CD4-positive, CD25-positive, alpha-beta regulatory T cell (primary cell): Measurements from ENCODE around the gene JUN. TPM values are rescaled to one million over a fixed set of nuclear protein-coding genes. Genes with fewer than 3 reads are reported as not detected.
A peak's percentile ranks its signal among the peaks of the same experiment; 100 is the strongest.

Experiments
- ATAC-seq, 2 donors: fragments of 150-1000 bp; cut with Tn5 transposase; one replicate each; pipeline ENCODE4 v1.10.0; 2021; ENCODE audit warnings: low read depth in 2 of 2, moderate number of reproducible peaks in 2 of 2, moderate library complexity in 1 of 2
- DNase-seq, 3 donors: peaks; one replicate each; pipeline versions ENCODE4 v3.0.0 to v3.0.0-alpha.2; 2012 to 2022; ENCODE audit warnings: mixed read lengths in 1 of 3
- H3K27ac ChIP-seq: one replicate; pipeline ENCODE4 v1.7.0; 2013; ENCODE audit warnings: mild to moderate bottlenecking, low read length; ENCODE audit not compliant: insufficient read depth, poor library complexity, severe bottlenecking
- H3K27me3 ChIP-seq: one replicate; pipeline ENCODE4 v1.7.0; 2013; ENCODE audit warnings: low read length; ENCODE audit not compliant: control insufficient read depth, insufficient read depth
- H3K36me3 ChIP-seq: one replicate; pipeline ENCODE4 v1.7.0; 2013; ENCODE audit warnings: mild to moderate bottlenecking, low read length, moderate library complexity; ENCODE audit not compliant: control insufficient read depth, insufficient read depth
- H3K4me1 ChIP-seq: 2 replicates; pipeline ENCODE4 v1.7.0; 2013; ENCODE audit warnings: mild to moderate bottlenecking, low read length; ENCODE audit not compliant: insufficient read depth, control insufficient read depth, poor library complexity, severe bottlenecking
- H3K4me3 ChIP-seq: one replicate; pipeline ENCODE4 v1.7.0; 2013; ENCODE audit warnings: low read depth, mild to moderate bottlenecking, low read length, moderate library complexity
- H3K9me3 ChIP-seq, 2 experiments: 1 replicate in 1 of 2; 2 replicates in 1 of 2; pipeline ENCODE4 v1.7.0; 2013; ENCODE audit warnings: low read length in 2 of 2, mild to moderate bottlenecking in 1 of 2, moderate library complexity in 1 of 2; ENCODE audit not compliant: control insufficient read depth in 2 of 2
- H3K27ac Mint-ChIP-seq, 3 donors: one replicate each; pipeline ENCODE4 v1.8.0; 2020 to 2022; ENCODE audit warnings: mild to moderate bottlenecking in 3 of 3, mixed read lengths in 3 of 3, moderate library complexity in 2 of 3
- H3K27me3 Mint-ChIP-seq: one replicate; pipeline ENCODE4 v1.8.0; 2022; ENCODE audit warnings: mild to moderate bottlenecking, mixed read lengths
- H3K36me3 Mint-ChIP-seq: one replicate; pipeline ENCODE4 v1.8.0; 2020; ENCODE audit warnings: mixed read lengths
- H3K4me1 Mint-ChIP-seq, 4 donors: one replicate each; pipeline ENCODE4 v1.8.0; 2020 to 2022; ENCODE audit warnings: mixed read lengths in 4 of 4, mild to moderate bottlenecking in 1 of 4
- H3K4me3 Mint-ChIP-seq, 4 donors: one replicate each; pipeline ENCODE4 v1.8.0; 2020 to 2022; ENCODE audit warnings: mild to moderate bottlenecking in 4 of 4, mixed read lengths in 4 of 4, moderate library complexity in 3 of 4
- H3K9me3 Mint-ChIP-seq, 7 donors: one replicate each; pipeline ENCODE4 v1.8.0; 2020 to 2022; ENCODE audit warnings: mixed read lengths in 7 of 7, mild to moderate bottlenecking in 3 of 7, moderate library complexity in 2 of 7
- polyA plus RNA-seq, 4 donors: library from polyadenylated mRNA; unstranded; fragments of 300-500 nt; fragmentation: Illumina TruSeq; gene quantifications; one replicate each; pipeline ENCODE4 v1.2.3, GENCODE V29; 2021
- total RNA-seq: library from RNA; stranded (reverse); gene quantifications from one replicate; pipeline ENCODE4 v1.2.3, GENCODE V29; 2022

Gene JUN
- total and polyA plus RNA-seq, 5 donors from 2014 or later = 41.3 to 1,538 (median 52.2) TPM

GRCh38 chr1:58778385-58779000 lies 5.4 kb downstream of the JUN start:
- Mint-ChIP-seq H3K27me3 (peaks cover 33% of the 10 kb centered on the region), H3K27ac (no peak overlapping the region), H3K4me1 (peaks cover 0 to 18% (median 13%) of the 10 kb centered on the region in 4 donors)

GRCh38 chr1:58774027-58774426 lies 9.8 kb downstream of the JUN start:
- no peak for ATAC-seq
- DNase-seq = no peak
- Histone ChIP-seq H3K4me3 (no peak overlapping the region), H3K9me3 (no peaks in the 10 kb centered on the region), H3K4me1 (no peaks in the 10 kb centered on the region), H3K36me3 (no peaks in the 10 kb centered on the region), H3K27ac (no peak overlapping the region), H3K27me3 (peaks cover 2% of the 10 kb centered on the region)
- H3K27me3 Mint-ChIP-seq = peaks cover 8% of the 10 kb centered on the region
- H3K27ac Mint-ChIP-seq = no peak overlapping the region
- no peaks in the 10 kb centered on the region for H3K9me3 Mint-ChIP-seq
- H3K4me3 Mint-ChIP-seq = no peak overlapping the region
- H3K4me1 Mint-ChIP-seq = peaks cover 0 to 9% (median 2%) of the 10 kb centered on the region in 4 donors
- no peaks in the 10 kb centered on the region for H3K36me3 Mint-ChIP-seq

More at GRCh38 chr1:58778385-58779000, 5.4 kb downstream of the JUN start:
- peaks cover 18% of the 10 kb centered on the region for H3K4me1 ChIP-seq
- no peaks in the 10 kb centered on the region for H3K36me3 ChIP-seq
- Mint-ChIP-seq H3K36me3 (peaks cover 3% of the 10 kb centered on the region), H3K9me3 (peaks cover 0 to 4% (median 0%) of the 10 kb centered on the region in 7 donors), H3K4me3 (peak overlapping the region in 2 of 4 donors; percentile 2 to 47)
- DNase-seq = no peak
- H3K27me3 ChIP-seq = peaks cover 2% of the 10 kb centered on the region
- no peaks in the 10 kb centered on the region for H3K9me3 ChIP-seq
- H3K27ac ChIP-seq = no peak overlapping the region
- no peak for ATAC-seq
- no peak overlapping the region for H3K4me3 ChIP-seq

- no peaks in the 10 kb centered on the region for H3K9me3 Mint-ChIP-seq
- H3K36me3 Mint-ChIP-seq = no peaks in the 10 kb centered on the region
- Histone ChIP-seq H3K27ac (no peak overlapping the region), H3K4me1 (no peaks in the 10 kb centered on the region), H3K9me3 (no peaks in the 10 kb centered on the region), H3K27me3 (peaks cover 3% of the 10 kb centered on the region), H3K4me3 (no peak overlapping the region), H3K36me3 (no peaks in the 10 kb centered on the region)
- peak overlapping the region in 2 of 3 donors; percentile 2 to 29 for H3K27ac Mint-ChIP-seq
- peak in 1 of 3 donors; percentile 13 for DNase-seq
- H3K4me1 Mint-ChIP-seq = peaks cover 0 to 9% (median 2%) of the 10 kb centered on the region in 4 donors
- peak overlapping the region in 1 of 4 donors; percentile 14 for H3K4me3 Mint-ChIP-seq
- peaks cover 2% of the 10 kb centered on the region for H3K27me3 Mint-ChIP-seq
- ATAC-seq = no peak
These were observed 10.4 kb downstream of the JUN start for GRCh38 chr1:58773406-58773840.

GRCh38 chr1:58769809-58770320 lies 14.0 kb downstream of the JUN start:
- Mint-ChIP-seq H3K27ac (no peak overlapping the region), H3K36me3 (no peaks in the 10 kb centered on the region), H3K27me3 (no peaks in the 10 kb centered on the region), H3K9me3 (no peaks in the 10 kb centered on the region), H3K4me1 (peaks cover 0 to 9% (median 2%) of the 10 kb centered on the region in 4 donors), H3K4me3 (no peak overlapping the region)
- H3K27me3 ChIP-seq = peaks cover 5% of the 10 kb centered on the region
- no peaks in the 10 kb centered on the region for H3K4me1 ChIP-seq
- no peak for ATAC-seq
- H3K4me3 ChIP-seq = no peak overlapping the region
- DNase-seq = no peak
- H3K9me3 ChIP-seq = no peaks in the 10 kb centered on the region
- H3K36me3 ChIP-seq = no peaks in the 10 kb centered on the region
- no peak overlapping the region for H3K27ac ChIP-seq

- H3K27ac ChIP-seq = no peak overlapping the region
- Mint-ChIP-seq H3K4me3 (no peak overlapping the region), H3K9me3 (no peaks in the 10 kb centered on the region), H3K27me3 (no peaks in the 10 kb centered on the region), H3K36me3 (no peaks in the 10 kb centered on the region), H3K4me1 (peaks cover 0 to 9% (median 2%) of the 10 kb centered on the region in 4 donors), H3K27ac (no peak overlapping the region)
- H3K4me3 ChIP-seq = no peak overlapping the region
- H3K36me3 ChIP-seq = no peaks in the 10 kb centered on the region
- no peaks in the 10 kb centered on the region for H3K4me1 ChIP-seq
- peaks cover 5% of the 10 kb centered on the region for H3K27me3 ChIP-seq
- ATAC-seq (no peak), DNase-seq (peak in 2 of 3 donors; percentile 6 to 21)
- no peaks in the 10 kb centered on the region for H3K9me3 ChIP-seq
These were observed 14.7 kb downstream of the JUN start for GRCh38 chr1:58768971-58769808.

- Mint-ChIP-seq H3K27ac (no peak overlapping the region), H3K4me1 (peaks cover 0 to 3% (median 0%) of the 10 kb centered on the region in 4 donors), H3K9me3 (no peaks in the 10 kb centered on the region), H3K4me3 (no peak overlapping the region), H3K36me3 (no peaks in the 10 kb centered on the region), H3K27me3 (no peaks in the 10 kb centered on the region)
- H3K27ac ChIP-seq = no peak overlapping the region
- peaks cover 6% of the 10 kb centered on the region for H3K27me3 ChIP-seq
- ATAC-seq = no peak
- H3K4me1 ChIP-seq = no peaks in the 10 kb centered on the region
- no peaks in the 10 kb centered on the region for H3K9me3 ChIP-seq
- H3K36me3 ChIP-seq = no peaks in the 10 kb centered on the region
- DNase-seq = no peak
- no peak overlapping the region for H3K4me3 ChIP-seq
These were observed 15.6 kb downstream of the JUN start for GRCh38 chr1:58768191-58768731.

- H3K9me3 ChIP-seq = no peaks in the 10 kb centered on the region
- ATAC-seq (no peak), DNase-seq (no peak)
- Mint-ChIP-seq H3K4me1 (no peaks in the 10 kb centered on the region), H3K9me3 (peaks cover 0 to 2% (median 0%) of the 10 kb centered on the region in 7 donors), H3K27ac (no peak overlapping the region), H3K4me3 (no peak overlapping the region), H3K27me3 (no peaks in the 10 kb centered on the region), H3K36me3 (no peaks in the 10 kb centered on the region)
- no peak overlapping the region for H3K27ac ChIP-seq
- no peaks in the 10 kb centered on the region for H3K36me3 ChIP-seq
- H3K4me1 ChIP-seq = no peaks in the 10 kb centered on the region
- H3K27me3 ChIP-seq = peaks cover 6% of the 10 kb centered on the region
- no peak overlapping the region for H3K4me3 ChIP-seq
These were observed 16.7 kb downstream of the JUN start for GRCh38 chr1:58767143-58767542.
